ENCODE data around the gene BTRC.
"Not testable (repeated sequence)": the region's sequence is repeated elsewhere in the genome, so short reads cannot be mapped to it uniquely, and the experiment has no call there.

BTRC gene

DNA sequence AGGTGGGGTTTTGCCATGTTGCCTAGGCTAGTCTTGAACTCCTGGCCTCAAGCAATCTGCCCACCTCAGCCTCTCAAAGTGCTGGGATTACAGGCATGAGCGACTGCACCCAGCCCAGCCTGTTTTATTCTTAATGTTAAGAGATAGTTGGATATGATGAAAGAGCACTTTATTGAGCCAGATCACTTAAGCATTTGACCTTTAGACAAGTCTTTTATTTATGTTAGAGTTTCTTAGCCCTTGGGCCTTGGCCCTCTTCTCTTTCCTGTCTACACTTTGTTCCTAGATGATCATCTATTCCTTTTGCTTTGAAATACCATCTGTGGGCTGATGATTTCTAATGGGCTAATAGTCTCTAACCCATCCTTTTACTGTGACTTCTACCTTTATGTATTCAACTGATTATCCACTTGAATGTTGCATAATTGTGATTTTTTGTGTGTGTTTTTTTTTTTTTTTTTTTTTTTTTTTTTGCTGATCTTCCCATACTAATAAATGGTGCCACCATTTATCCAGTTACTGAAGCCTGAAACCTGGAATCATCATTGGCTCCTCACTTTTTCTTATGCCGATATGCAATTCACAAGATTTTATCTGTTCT, 34.8 kb downstream of the BTRC start:
- no peak for DNase-seq

DNA sequence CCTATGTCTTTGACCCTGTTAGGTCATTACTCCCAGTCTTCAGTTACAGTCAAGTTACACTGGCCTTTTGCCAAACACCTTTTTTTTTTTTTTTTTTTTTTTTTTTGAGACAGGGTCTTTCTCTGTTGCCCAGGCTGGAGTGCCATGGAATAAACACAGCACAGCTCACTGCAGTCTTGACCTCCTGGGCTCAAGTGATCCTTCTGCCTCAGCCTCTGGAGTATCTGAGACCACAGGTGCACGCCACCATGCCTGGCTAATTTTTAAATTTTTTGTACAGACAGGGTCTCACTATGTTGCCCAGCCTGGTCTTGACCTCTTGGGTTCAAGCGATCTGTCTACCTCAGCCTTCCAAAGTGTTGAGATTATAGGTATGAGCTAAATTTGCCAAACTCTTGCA, 35.6 kb downstream of the BTRC start:
- not testable (repeated sequence) for DNase-seq

DNA sequence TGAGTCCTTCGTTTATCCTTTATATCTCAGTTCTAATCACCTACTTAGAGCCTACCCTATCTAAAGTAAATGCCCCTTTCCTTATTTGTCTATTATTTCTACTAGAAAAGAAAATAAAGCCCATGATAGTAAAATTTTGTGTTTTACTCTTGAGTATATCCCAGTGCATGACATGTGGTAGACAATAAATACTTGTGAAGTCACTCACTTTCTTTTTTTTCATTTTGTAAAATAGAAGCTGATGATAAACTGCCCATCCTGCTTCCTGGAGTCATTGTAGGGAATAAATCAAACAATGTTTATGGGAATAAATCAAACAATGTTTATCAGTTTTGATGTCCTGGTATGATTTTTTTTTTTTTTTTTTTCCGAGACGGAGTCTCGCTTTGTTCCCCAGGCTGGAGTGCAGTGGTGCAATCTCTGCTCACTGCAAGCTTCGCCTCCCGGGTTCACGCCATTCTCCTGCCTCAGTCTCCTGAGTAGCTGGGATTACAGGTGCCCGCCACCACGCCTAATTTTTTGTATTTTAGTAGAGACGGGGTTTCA, 36.1 kb downstream of the BTRC start:
- DNase-seq: no peak

DNA sequence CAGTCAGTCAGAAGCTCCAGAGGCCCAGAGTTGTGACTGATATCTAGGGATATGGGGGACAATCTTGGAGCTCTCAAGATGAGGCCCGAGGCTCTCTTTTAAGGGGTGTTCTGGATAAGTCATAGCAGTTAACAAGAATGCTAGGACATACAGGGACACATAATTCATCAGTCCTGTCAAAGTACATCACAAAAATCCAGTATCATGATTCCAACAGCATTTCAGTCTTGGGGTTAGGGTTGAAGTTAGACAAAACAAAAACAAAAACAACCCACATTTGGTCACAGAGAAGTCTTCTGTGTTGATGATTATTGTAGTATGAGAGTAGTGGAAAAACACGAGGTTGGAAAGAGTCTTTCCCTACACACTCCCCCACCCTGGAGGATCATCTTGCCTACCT, 39.4 kb downstream of the BTRC start:
- no peak for DNase-seq

DNA sequence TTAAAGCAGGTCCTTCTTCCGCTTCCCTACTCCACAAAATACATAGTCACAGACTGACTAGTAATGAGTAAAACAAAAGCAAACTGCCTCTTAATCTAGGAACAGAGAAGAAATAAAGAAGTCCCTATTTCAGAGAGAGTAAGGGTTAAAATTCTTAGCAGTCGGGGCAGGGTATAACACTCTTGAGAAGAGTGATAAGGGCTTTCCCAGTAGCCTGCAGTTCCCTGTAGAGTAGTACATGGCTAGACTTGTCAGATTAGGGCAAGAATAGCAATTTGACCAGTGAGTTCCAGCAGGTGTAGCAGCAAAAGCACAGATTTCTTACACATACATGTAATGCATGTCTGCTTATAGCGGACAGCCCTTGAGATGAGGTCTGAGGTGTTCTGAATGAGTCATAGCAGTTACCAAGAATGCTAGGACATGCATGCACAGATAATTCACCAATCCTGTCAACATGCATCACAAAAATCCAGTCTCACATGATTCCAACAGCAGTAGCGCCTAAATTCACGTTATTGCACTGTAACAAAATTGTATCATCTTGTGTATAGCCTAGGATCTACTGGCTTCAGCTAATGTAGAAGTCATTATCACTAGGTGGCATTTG, 40.7 kb downstream of the BTRC start:
- DNase-seq: no peak

DNA sequence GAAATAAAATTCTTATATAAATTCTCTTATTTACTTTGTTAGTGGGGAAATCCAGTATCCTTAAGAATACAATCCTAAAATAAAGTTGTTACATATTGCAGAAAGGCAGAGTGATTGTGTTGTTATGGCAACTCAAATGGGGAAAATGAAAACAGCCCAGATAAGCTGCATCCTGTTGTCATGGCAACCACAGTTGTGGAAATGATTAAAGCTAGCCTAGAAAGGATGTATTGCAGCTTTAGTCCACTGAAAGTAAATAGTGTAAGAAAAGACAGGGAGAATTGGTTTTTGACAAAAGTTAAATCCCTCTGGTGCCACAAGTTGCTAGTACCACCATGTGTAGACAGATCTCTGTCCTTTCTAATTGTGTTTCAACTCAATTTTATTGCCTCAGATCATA, 43.2 kb downstream of the BTRC start:
- peak; percentile 54 for DNase-seq

DNA sequence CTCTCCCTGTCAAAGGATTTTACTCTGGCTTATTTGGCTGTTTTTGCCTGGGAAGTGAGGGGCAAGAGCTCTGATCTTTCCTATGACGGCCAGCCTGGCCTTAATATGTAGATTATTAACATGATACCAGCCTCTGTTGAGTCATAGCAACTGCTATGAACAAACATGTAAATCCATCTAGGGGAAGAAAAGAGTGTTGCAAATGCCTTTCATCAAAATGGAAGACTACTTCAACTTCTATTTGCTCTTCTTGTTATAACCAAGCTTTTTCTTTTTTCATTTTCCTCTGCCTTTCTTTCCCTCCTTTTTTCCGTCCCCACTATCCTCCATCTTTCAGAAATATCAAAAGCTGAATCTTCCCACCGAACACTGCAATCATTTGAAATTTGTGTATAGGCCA, 46.6 kb downstream of the BTRC start:
- no peak for DNase-seq

DNA sequence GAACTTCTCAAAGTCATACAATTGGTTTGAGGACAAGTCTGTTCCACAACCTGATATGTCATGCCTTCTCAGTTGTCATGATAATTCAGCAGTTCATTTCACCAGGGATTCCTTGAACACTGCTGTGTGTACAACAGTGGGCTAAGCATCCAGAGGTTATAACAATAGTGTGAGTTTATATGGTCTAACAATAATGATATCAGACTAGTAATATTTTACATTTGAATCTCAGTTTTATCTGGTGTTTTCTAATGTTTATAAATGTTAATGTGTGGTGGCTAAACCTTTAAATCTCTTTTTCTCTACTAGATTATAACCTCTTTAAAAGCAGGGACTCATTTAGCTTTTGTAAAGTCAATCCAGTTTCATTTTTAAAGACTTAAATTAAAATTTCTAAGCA, 48.7 kb downstream of the BTRC start:
- DNase-seq: no peak

DNA sequence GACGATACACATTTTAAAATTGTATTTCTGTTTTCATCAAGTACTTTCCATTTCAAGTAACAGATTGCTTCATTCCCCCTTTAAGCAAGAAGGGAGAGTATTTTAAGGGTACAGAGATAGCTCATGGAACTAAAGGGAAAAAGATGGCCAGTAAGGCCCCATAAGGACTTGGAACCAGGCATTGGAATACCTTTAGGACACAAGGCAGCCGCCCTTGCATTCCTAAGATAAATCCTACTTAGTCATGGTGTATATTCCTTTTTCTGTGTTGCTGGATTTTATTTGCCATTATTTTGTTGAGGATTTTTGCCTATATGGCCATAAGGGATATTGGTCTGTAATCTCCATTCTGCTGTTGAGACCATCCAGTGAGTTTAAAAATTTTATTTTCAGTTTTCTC, 49.2 kb downstream of the BTRC start:
- no peak for DNase-seq

DNA sequence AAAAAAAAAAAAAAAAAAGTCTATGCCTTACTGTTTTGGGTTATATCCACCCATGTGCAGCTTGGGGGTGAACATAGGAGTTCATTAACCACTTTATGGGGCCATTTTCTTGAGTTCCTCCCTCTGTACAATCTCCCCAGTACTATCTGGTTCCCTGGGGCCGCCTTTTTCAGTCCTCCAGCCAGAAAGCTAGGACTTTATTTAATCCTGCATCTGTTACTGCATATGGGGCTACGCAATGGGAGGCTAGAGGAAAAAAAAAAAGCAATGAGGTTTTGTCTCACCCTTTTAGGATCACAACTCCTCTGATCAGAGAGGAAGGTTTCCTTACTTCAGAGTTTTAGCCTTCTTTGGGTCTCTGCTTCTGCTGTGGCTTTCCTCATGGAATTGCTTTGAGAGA, 51.0 kb downstream of the BTRC start:
- DNase-seq: no peak

DNA sequence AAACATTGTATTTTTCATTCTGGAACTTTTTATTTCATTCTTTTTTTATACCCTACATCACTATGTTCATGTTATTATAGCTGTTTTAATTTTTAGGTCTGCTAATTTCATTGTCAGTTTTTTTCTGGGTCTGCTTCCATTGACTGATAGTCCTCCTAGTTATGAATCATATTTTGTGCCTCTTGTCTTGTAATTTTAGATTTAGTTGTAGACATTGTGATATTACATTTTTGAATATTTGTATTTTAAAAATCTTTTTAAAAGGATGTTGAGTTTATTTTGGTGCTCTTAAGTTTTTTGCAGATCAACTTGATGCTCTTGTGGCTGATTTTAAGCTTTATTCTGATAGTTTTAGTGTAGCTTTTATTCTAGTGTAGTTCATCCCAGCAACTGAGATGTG, 57.6 kb downstream of the BTRC start:
- no peak for DNase-seq

DNA sequence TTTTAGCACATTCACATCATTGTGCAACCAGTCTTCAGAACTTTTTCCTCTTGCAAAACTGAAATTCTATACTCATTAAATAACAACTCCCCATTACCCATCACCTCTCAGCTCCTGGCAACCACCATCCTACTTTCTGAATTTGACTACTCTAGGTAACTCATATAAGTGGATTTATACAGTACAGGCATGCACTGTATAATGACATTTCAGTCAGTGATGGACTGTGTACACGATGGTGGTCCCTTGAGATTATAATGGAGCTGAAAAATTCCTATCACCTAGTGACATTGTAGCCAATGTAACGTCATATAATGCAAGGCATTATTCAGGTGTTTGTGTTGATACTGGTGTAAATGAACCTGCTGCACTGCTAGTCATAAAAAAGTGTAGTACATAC, 60.1 kb downstream of the BTRC start:
- DNase-seq: no peak

DNA sequence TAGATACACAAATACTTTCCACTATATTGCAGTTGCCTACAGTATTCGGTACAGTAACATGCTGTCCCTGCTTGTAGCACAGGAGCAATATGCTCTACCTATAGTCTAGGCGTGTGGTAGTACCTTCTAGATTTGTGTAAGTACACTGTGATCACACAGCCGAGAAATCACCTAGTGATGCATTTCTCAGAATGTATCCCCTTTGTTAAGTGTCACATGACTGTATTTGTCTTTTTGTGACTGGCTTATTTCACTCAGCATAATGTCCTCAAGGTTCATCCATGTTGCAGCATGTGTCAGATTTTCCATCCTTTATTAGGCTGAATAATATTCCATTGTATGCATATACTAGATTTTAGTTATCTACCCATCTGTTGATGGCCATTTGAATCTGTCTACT, 61.9 kb downstream of the BTRC start:
- DNase-seq: no peak

DNA sequence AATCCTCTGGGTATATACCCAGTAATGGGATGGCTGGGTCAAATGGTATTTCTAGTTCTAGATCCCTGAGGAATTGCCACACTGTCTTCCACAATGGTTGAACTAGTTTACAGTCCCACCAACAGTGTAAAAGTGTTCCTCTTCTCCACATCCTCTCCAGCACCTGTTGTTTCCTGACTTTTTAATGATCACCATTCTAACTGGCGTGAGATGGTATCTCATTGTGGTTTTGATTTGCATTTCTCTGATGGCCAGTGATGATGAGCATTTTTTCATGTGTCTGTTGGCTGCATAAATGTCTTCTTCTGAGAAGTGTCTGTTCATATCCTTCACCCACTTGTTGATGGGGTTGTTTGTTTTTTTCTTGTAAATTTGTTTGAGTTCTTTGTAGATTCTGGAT, 68.0 kb downstream of the BTRC start:
- not testable (repeated sequence) for DNase-seq

DNA sequence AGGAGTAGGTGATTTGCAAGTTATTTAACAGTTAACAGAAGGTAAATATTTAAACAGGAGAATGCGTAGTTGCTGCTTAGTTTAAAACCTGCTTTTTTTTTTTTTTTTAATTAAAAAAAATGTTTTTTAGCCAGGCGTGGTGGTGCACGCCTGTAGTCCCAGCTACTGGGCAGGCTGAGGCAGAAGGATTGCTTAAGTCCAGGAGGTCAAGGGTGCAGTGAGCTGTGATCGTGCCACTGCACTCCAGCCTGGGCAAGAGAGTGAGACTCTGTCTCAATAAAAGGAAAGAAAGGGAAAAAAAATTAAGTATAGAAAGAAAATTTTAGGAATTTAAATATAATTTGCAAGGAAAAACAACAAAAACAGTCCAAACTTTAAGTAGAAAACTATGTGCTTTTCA, 71.6 kb downstream of the BTRC start:
- no peak for DNase-seq

DNA sequence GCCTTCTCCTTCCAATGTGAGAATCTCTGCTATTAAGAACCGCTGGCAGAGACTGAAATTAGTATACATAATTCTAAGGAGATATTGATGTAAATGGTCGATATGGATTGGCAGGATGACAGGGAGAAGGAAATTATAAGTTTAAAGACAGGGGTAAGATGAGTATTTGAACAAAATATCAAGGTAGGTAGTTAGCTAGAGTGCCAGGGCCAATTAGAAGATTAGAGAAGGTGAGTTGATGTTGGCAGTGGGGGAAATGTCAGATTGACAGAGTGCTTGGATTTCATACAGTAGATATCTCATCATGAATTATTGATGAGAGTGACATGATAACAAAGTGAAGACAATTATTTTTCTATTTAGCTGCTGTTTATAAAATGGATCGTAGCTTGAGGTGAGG, 74.1 kb downstream of the BTRC start:
- no peak for DNase-seq

DNA sequence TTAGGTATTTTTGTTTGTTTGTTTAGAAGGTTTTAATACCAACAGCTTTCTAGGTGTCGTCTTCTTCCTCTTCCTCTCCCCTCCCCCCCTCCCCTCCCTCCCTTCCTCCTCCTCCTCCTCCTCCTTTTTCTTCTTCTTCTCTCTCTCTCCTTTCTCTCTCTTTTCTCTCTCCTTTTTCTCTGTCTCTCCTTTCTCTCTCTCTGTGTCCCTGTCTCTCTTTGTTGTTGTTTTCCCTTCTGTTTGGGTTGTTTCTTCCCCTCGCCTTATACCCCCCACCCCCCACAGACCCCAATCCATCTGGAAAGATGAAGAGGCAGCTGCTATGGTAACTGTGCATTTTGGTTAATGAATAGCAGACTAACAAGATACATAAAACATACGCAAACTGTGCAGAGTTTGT, 75.5 kb downstream of the BTRC start:
- DNase-seq: no peak

DNA sequence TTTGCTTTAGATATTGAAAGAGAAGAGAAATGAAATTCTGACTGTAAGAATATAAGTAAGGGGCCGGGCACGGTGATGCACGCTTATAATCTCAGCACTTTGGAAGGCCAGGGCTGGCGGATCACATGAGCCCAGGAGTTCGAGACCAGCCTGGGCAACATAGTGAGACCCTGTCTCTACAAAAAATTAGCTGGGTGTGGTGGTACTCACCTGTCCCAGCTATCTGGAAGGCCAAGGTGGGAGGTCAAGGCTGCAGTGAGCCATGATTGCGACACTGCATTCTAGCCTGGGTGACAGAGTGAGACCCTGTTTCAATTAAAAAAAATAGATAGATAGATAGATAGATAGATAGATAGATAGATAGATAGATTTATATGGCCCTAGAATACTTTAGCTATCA, 82.3 kb downstream of the BTRC start:
- DNase-seq: no peak

DNA sequence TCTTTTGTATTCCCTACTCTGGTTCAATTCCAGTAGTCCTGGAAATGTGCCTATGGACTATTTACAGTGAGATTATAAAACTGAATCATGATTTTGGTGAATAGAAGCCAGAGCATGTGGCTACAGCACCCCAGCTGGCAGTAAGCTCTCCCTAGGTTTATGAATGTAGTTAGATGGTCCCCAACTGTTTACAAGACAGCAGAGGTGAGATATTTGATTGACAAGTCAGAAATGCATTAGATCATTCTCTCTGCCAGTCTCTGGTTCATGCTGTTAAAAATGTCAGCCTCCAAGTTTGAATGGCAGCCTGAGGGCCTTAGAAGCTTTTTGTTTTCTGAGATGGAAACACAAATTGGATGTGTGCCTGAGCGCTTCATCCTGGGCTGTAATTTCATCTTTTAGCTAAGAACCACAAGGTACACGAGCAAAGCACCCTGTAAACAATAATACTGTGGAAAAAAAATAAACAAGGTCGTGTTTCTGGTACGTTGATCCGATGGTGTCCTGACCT, 85.0 kb downstream of the BTRC start:
- DNase-seq: no peak

DNA sequence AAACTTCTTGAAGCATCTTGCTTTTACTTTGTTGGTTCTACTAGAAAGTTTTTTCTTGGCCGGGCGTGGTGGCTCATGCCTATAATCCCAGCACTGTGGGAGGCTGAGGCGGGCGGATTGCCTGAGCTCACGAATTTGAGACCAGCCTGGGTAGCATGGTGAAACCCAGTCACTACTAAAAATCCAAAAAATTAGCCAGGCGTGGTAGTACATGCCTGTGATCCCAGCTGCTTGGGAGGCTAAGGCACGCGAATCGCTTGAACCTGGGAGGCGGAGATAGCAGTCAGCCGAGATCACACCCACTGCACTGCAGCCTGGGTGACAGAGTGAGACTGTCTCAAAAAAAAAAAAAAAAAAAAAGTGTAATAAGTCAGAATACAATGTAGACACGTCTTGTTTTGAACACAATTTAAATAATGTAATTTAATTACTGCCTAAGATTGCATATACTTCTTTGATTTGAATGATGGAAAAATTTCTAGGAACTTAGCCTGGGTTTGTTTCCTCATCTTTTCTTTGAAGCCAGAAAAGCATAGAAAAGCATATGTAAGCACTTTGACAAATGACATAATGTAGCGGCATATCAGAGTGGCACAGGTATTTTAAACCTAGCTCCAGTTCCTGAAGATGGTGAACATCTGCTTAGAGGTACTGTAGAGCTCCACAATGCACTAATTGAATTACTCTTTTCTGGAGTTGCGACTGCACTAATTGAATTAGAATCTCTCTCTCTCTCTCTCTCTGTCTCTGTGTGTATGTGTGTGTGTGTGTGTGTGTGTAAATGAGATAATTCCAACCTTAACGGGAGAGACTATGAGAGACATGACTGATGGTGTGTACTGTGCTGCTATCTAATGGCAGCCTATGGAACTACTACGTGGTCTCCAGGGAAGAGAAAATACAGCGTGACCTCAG, 87.8 kb downstream of the BTRC start:
- peak; percentile 42 for DNase-seq

DNA sequence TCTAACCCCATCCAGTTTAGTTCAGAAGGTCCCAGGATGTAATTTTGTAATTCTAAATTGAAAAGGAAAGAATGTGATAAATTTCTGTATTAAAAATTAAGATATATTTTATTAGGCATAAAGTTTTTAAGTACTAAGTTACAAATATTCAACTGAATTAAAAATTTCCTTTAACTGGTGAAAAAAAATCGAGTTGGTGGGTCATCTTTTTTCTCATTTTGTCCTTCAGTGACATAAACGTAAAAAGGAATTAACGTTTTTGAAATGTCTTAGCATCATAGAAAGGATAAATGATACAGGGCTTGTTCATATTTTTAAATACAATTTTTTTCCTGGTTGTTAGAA, 88.5 kb downstream of the BTRC start:
- no peak for DNase-seq

DNA sequence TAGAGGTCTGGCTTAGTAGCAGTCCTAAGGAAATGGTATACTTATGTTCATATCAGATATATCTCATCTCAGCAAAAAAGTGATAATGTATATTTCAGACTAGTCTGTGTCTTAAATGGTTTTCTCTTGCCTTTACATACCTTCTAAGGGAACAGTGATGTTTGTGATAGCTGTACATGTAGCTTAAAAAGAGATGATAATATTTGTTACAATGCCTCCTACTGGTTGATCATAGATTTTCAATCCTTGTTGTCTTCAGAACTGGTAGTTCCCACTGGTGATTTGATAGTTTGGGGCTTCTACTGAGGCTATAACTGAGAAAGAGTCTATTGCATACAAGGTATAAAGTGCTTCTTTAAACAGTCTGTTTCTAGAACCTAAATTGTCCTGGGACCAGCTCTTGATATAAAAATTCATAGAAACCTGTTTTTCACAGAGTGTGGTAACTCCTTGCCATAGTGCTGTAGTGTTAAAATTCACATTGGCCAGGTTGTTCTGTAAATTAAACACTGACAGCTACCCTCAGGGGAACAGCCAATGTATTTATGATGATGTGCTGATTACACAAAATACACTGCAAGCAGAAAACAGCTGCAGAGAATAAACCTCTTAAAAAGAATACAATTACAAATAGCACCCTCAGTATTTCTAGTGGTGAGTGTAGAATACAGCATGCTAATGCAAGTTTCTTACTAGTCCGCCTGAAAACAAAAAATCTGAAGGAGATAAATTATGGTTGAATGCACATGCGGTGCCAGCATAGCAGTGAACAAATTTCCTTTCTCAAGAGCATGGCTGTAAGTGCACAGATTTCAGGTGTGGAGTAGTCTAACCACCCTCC, 90.3 kb downstream of the BTRC start:
- DNase-seq: no peak

DNA sequence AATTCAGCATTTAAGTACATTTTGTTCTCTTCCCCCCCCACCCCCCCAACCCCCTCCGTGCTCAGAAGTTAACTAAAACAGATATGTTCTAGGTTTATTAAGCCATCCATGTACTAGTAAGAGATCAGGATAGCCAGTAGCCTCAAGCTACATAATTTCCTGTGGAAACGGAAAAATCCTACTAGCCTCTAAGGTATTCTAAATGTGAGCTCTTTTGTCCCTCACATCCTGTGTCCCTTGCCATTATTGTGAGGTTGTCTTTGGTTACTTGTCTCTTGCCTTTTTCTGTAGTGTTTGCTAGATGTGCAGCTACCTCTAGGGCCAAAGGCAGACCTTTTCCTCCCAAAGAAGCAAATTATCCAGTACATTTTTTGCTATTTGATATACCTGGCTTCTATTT, 92.1 kb downstream of the BTRC start:
- no peak for DNase-seq
